Measurements from ENCODE around the gene LEFTY2.

- TF ChIP-seq CTCF (IDR thresholded peaks at IDR 0.05) (no peak), EZH2 (IDR thresholded peaks at IDR 0.05; ENCODE audit: borderline replicate concordance, insufficient read depth, low read depth, low read length, poor library complexity, severe bottlenecking) (no peak)
These were observed 19.0 kb downstream of the LEFTY2 start for GRCh38 chr1:225921734-225922709.
